BJ (cell line): ENCODE data around the gene TTC24. TPM values are rescaled to one million over a fixed set of nuclear protein-coding genes. Genes with fewer than 3 reads are reported as not detected.

Source experiments
- CTCF ChIA-PET: fragments of 350-600 bp; formaldehyde crosslinking; extraction: SDS; loops from one replicate; lab custom pipeline; 2021; ENCODE audit warnings: antibody characterized with exemption, inconsistent platforms; lab: Yijun Ruan, JAX
- POLR2A ChIA-PET: fragments of 300-600 bp; sonication (Branson Sonifier 250); formaldehyde crosslinking; extraction: SDS; loops from one replicate; lab custom pipeline; 2021; ENCODE audit warnings: antibody characterized with exemption; lab: Charles Lee
- DNase-seq: peaks from one replicate; pipeline ENCODE4 v3.0.0-alpha.2; 2011; ENCODE audit warnings: low read depth
- H3K27me3 ChIP-seq: 2 replicates; pipeline ENCODE4 v1.6.0; 2011; ENCODE audit warnings: low read length; ENCODE audit not compliant: control insufficient read depth, insufficient read depth
- H3K36me3 ChIP-seq: 2 replicates; pipeline ENCODE4 v1.5.1; 2011; ENCODE audit warnings: low read length; ENCODE audit not compliant: control insufficient read depth, insufficient read depth
- H3K4me3 ChIP-seq: 2 replicates; pipeline ENCODE4 v1.5.1; 2011; ENCODE audit warnings: low read depth, mild to moderate bottlenecking, control low read depth, low read length
- polyA plus RNA-seq: library from polyadenylated mRNA; depleted of rRNA; stranded (reverse); fragments of >200 nt; gene quantifications from 2 replicates; pipeline ENCODE4 v1.2.3, GENCODE V29; 2011
- TF ChIP-seq, protein P1 (sequence below): IDR thresholded peaks from 2 replicates; pipeline ENCODE4 v1.5.1; 2011; ENCODE audit warnings: low read depth, mild to moderate bottlenecking, control low read depth, inconsistent platforms, low read length, moderate library complexity; ENCODE audit not compliant: insufficient read depth

The TTC24 gene
- polyA plus RNA-seq, 1 experiment = not detected

DNA sequence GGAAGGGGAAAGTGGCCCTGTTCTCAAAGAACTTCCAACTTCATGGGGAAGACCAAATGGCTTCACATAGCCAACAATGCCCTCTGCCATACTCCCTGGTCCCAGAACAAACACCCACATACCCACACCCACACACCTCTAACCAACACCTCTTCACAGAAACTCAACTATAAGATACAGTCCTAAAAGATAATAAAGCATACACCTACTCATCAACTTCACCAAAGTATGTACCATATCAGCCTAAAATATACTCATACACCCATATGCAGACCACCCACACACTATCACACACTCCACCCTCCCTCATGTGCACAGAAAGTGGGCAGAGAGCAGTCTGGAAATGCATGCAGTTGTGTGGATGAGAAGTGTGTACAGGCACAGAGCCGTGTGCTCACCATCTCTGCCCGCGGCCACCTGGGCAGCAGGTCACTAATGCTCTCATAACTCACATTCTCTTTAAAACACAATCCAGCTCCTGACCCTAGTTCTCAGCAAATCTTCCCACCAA lies 34.9 kb upstream of the TTC24 start:
- DNase-seq = no peak
- H3K36me3 ChIP-seq = peaks cover 3% of the 10 kb centered on the region
- TF ChIP-seq, protein P1, sequence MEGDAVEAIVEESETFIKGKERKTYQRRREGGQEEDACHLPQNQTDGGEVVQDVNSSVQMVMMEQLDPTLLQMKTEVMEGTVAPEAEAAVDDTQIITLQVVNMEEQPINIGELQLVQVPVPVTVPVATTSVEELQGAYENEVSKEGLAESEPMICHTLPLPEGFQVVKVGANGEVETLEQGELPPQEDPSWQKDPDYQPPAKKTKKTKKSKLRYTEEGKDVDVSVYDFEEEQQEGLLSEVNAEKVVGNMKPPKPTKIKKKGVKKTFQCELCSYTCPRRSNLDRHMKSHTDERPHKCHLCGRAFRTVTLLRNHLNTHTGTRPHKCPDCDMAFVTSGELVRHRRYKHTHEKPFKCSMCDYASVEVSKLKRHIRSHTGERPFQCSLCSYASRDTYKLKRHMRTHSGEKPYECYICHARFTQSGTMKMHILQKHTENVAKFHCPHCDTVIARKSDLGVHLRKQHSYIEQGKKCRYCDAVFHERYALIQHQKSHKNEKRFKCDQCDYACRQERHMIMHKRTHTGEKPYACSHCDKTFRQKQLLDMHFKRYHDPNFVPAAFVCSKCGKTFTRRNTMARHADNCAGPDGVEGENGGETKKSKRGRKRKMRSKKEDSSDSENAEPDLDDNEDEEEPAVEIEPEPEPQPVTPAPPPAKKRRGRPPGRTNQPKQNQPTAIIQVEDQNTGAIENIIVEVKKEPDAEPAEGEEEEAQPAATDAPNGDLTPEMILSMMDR = no peak
- H3K4me3 ChIP-seq = no peak overlapping the region
- CTCF ChIA-PET = no interaction called here
- POLR2A ChIA-PET = no interaction called here
- no peaks in the 10 kb centered on the region for H3K27me3 ChIP-seq

DNA sequence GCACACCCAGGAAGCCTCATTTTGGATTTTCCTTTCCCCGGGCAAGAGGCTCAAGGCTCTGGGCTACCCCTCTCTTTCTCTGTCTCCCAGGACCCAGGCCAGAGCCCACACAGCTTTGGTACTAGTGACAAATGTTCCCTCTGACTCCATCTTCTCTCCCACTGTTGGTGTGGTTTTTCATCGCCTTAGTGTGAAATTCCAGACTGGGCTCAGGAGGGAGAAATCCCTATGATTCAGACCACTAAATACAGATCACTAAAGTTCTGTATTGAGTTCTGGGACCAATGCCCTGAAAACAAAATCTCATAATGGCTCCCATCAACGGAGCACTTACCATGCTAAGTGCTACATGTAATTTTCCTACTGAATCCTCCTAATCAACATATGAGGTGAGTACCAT lies 33.3 kb upstream of the TTC24 start:
- no peak for DNase-seq
- TF ChIP-seq, protein P1 = no peak
- H3K27me3 ChIP-seq = no peaks in the 10 kb centered on the region
- ChIA-PET CTCF (interaction anchor here (0.7 kb wide), 1 partner anchor 11 kb away, joined by 3 read pairs; no protein-coding TSS in a partner anchor), POLR2A (no interaction called here)
- peaks cover 4% of the 10 kb centered on the region for H3K36me3 ChIP-seq
- H3K4me3 ChIP-seq = no peak overlapping the region

DNA sequence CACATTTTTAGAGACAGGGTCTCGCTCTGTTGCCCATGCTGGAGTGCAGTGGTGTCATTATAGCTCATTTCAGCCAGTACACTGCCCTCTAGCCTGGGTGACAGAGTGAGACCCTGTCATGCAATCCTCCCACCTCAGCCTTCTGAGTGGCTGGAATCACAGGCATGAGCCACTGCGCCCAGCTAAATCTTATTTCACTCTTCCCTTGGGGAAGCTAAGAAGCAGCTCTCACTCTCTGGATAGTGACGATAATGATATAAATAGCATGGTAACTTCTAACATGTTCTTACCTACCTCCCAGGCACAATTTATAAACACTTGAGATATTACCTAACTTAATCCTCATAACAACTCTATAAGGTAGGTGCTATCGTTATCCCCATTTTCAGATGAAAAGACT lies 32.1 kb upstream of the TTC24 start:
- POLR2A ChIA-PET = no interaction called here
- CTCF ChIA-PET = no interaction called here

DNA sequence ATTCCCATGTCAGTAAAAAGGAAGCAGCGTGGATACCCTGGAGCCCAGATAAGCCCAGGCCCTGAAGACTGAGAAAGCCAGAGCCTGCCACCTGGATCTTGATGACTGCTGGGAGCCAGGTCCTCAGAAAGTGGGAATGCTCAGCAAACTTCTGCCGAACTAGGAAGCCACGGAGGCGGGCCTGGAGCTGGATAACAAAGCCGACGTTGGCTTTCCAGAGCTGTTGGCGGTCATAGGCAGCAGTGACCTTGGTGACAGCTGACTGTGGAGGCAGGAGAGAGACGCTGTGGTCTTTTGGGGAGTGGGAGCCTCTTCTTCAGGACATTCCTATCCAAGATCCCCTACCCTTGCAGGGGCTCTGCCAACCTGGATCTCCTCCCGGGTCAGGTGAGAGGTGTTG lies 31.5 kb upstream of the TTC24 start:
- TF ChIP-seq, protein P1 = no peak
- DNase-seq = no peak
- POLR2A ChIA-PET = no interaction called here
- CTCF ChIA-PET = no interaction called here
- peaks cover 4% of the 10 kb centered on the region for H3K36me3 ChIP-seq
- H3K27me3 ChIP-seq = no peaks in the 10 kb centered on the region
- H3K4me3 ChIP-seq = no peak overlapping the region

More for the DNA sequence above, 32.1 kb upstream of the TTC24 start:
- Histone ChIP-seq H3K27me3 (no peaks in the 10 kb centered on the region), H3K4me3 (no peak overlapping the region), H3K36me3 (peaks cover 4% of the 10 kb centered on the region)
- TF ChIP-seq, protein P1 = no peak
- no peak for DNase-seq

DNA sequence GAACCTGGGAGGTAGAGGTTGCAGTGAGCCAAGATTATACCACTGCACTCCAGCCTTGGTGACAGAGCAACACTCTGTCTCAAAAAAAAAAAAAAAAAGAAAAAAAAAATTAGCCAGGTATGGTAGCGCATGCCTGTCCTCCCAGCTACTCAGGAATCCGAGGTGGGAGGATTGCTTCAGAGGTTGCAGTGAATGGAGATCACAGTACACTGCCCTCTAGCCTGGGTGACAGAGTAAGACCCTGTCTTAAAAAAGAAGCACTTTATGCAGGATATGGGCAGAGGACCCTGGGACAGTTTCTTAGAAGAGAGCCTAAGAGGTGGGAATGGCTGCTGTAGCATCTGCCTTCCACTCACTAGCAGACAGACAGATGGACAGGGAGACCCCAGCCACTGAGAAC lies 30.1 kb upstream of the TTC24 start:
- ChIA-PET POLR2A (no interaction called here), CTCF (interaction anchor here (1.5 kb wide), 1 partner anchor 164 kb away, joined by 3 read pairs; no protein-coding TSS in a partner anchor)
- TF ChIP-seq, protein P1 = no peak
- Histone ChIP-seq H3K36me3 (peaks cover 1% of the 10 kb centered on the region), H3K4me3 (no peak overlapping the region), H3K27me3 (no peaks in the 10 kb centered on the region)
- no peak for DNase-seq
